Lung (tissue), 12 donors: ENCODE results near the gene LSAMP. TPM values are rescaled to one million over a fixed set of nuclear protein-coding genes. Genes with fewer than 3 reads are reported as not detected.

ENCODE experiments used
- ATAC-seq: fragments of 200-7000 bp; cut with Tn5 transposase; one replicate; pipeline ENCODE4 v1.9.1; 2020; ENCODE audit warnings: moderate number of reproducible peaks; ENCODE audit not compliant: insufficient read depth, low FRiP score
- DNase-seq, 3 donors: peaks; one replicate each; pipeline ENCODE4 v3.0.0-alpha.2; 2013 to 2017
- H3K27ac ChIP-seq, 2 donors: one replicate each; pipeline ENCODE4 v1.5.1; 2013; ENCODE audit warnings: mild to moderate bottlenecking in 2 of 2, moderate library complexity in 2 of 2, control low read depth in 1 of 2, inconsistent platforms in 1 of 2, low read depth in 1 of 2, low read length in 1 of 2
- H3K27me3 ChIP-seq, 3 donors: one replicate each; pipeline ENCODE4 v1.5.1; 2013; ENCODE audit warnings: low read length in 2 of 3; ENCODE audit not compliant: control insufficient read depth in 3 of 3, insufficient read depth in 3 of 3
- H3K36me3 ChIP-seq, 4 donors: one replicate each; pipeline ENCODE4 v1.5.1; 2013; ENCODE audit warnings: low read length in 4 of 4, mild to moderate bottlenecking in 1 of 4, moderate library complexity in 1 of 4; ENCODE audit not compliant: control insufficient read depth in 4 of 4, insufficient read depth in 4 of 4
- H3K4me1 ChIP-seq, 5 donors: one replicate each; pipeline ENCODE4 v1.5.1; 2013; ENCODE audit warnings: low read length in 5 of 5, mild to moderate bottlenecking in 2 of 5, moderate library complexity in 1 of 5; ENCODE audit not compliant: control insufficient read depth in 5 of 5, insufficient read depth in 5 of 5
- H3K4me3 ChIP-seq: one replicate; pipeline ENCODE4 v1.5.1; 2013; ENCODE audit warnings: mild to moderate bottlenecking, control low read depth, moderate library complexity
- H3K9ac ChIP-seq, 2 donors: one replicate each; pipeline ENCODE4 v1.5.1; 2013; ENCODE audit warnings: low read length in 2 of 2, control low read depth in 1 of 2; ENCODE audit not compliant: insufficient read depth in 1 of 2
- H3K9me3 ChIP-seq, 4 donors: one replicate each; pipeline ENCODE4 v1.5.1; 2013; ENCODE audit warnings: low read length in 3 of 4, mild to moderate bottlenecking in 1 of 4, moderate library complexity in 1 of 4; ENCODE audit not compliant: control insufficient read depth in 4 of 4, insufficient read depth in 3 of 4
- CTCF ChIP-seq: IDR thresholded peaks from 2 replicates; pipeline ENCODE4 v1.5.1; 2012; ENCODE audit warnings: mild to moderate bottlenecking; ENCODE audit errors: control extremely low read depth, extremely low read depth
- WGBS, 2 donors: extraction: QIAGEN DNeasy Blood & Tissue Kit; methylation state at CpG; one replicate each; pipeline ENCODE4 v1.1.7; 2013; 5-methylcytosine and 5-hydroxymethylcytosine counted together
- polyA plus RNA-seq, 2 donors: library from polyadenylated mRNA; stranded (reverse); fragments of 200-250 nt; gene quantifications; one replicate each; pipeline ENCODE4 v1.2.1, GENCODE V29; 2013
- total RNA-seq, 2 donors: library from RNA; depleted of rRNA in 1 of 2; stranded (reverse); fragments of >200 nt in 1 of 2; gene quantifications; one replicate each; pipeline ENCODE4 v1.2.1, GENCODE V29; 2014 to 2021
- donor health status: control.
- donor health status: control.
- donor health status: Bipolar disorder and iron deficiency.
- donor health status: healthy.
- donor health status: DM: yes; HTN: yes; CAD: no.

Gene LSAMP
- total and polyA plus RNA-seq, 4 donors, result 1.6 to 21.9 (median 9.5) TPM

- Histone ChIP-seq H3K27ac (no peak overlapping the region), H3K4me3 (no peak overlapping the region), H3K9ac (no peak overlapping the region), H3K36me3 (no peaks in the 10 kb centered on the region), H3K4me1 (no peaks in the 10 kb centered on the region), H3K9me3 (no peaks in the 10 kb centered on the region), H3K27me3 (no peaks in the 10 kb centered on the region)
- DNase-seq, result no peak
- WGBS, 2 donors, result 67 to 93% methylated on average over 3 of the region's 3 CpGs
- no peak for TF ChIP-seq CTCF
- peak; percentile 66 for ATAC-seq
These were observed 654.5 kb downstream of the LSAMP start for GRCh38 chr3:115790759-115791158.

GRCh38 chr3:115789481-115789880 lies 655.8 kb downstream of the LSAMP start:
- peaks cover 0 to 6% (median 2%) of the 10 kb centered on the region in 5 donors for H3K4me1 ChIP-seq
- no peak for TF ChIP-seq CTCF
- H3K27me3 ChIP-seq, result no peaks in the 10 kb centered on the region
- no peak for DNase-seq
- no peaks in the 10 kb centered on the region for H3K9me3 ChIP-seq
- no peak for ATAC-seq
- no peaks in the 10 kb centered on the region for H3K36me3 ChIP-seq
- WGBS, 2 donors, result 91 to 94% methylated on average over 4 of the region's 4 CpGs
- no peak overlapping the region for H3K27ac ChIP-seq
- no peak overlapping the region for H3K4me3 ChIP-seq
- H3K9ac ChIP-seq, result no peak overlapping the region

GRCh38 chr3:115788921-115789470 lies 656.3 kb downstream of the LSAMP start:
- DNase-seq, result no peak
- no peak for ATAC-seq
- Histone ChIP-seq H3K4me3 (no peak overlapping the region), H3K27ac (no peak overlapping the region), H3K27me3 (no peaks in the 10 kb centered on the region), H3K36me3 (no peaks in the 10 kb centered on the region), H3K4me1 (peaks cover 0 to 6% (median 2%) of the 10 kb centered on the region in 5 donors), H3K9ac (no peak overlapping the region), H3K9me3 (no peaks in the 10 kb centered on the region)
- TF ChIP-seq CTCF, result no peak
- 71 to 75% methylated on average over 4 of the region's 4 CpGs for WGBS, 2 donors

GRCh38 chr3:115787818-115788217 lies 657.5 kb downstream of the LSAMP start:
- Histone ChIP-seq H3K4me3 (no peak overlapping the region), H3K9me3 (no peaks in the 10 kb centered on the region), H3K36me3 (no peaks in the 10 kb centered on the region), H3K27ac (no peak overlapping the region), H3K27me3 (no peaks in the 10 kb centered on the region), H3K4me1 (peaks cover 0 to 6% (median 2%) of the 10 kb centered on the region in 5 donors), H3K9ac (no peak overlapping the region)
- ATAC-seq, result no peak
- no peak for TF ChIP-seq CTCF
- WGBS, 2 donors, result 97 to 99% methylated on average over 2 of the region's 2 CpGs
- DNase-seq, result no peak
